Mesodermal cell (in vitro differentiated cells): ENCODE data around the gene RNF31.

ENCODE experiments used
- H3K27ac ChIP-seq: 2 replicates; pipeline ENCODE4 v1.7.0; 2013; ENCODE audit warnings: mild to moderate bottlenecking, low read depth, low read length, moderate library complexity; ENCODE audit not compliant: severe bottlenecking
- H3K36me3 ChIP-seq: 2 replicates; pipeline ENCODE4 v1.7.1; 2013; ENCODE audit warnings: mild to moderate bottlenecking, low read length, moderate library complexity; ENCODE audit not compliant: control insufficient read depth, insufficient read depth
- H3K4me1 ChIP-seq: one replicate; pipeline ENCODE4 v1.7.1; 2013; ENCODE audit warnings: mild to moderate bottlenecking, low read length; ENCODE audit not compliant: insufficient read depth, control insufficient read depth, poor library complexity, severe bottlenecking
- H3K4me3 ChIP-seq: 2 replicates; pipeline ENCODE4 v1.7.0; 2013; ENCODE audit warnings: low read length, control low read depth, mild to moderate bottlenecking; ENCODE audit not compliant: insufficient read depth, poor library complexity, severe bottlenecking; ENCODE audit errors: extremely low read depth
- H3K9me3 ChIP-seq: 2 replicates; pipeline ENCODE4 v1.7.1; 2013; ENCODE audit warnings: mild to moderate bottlenecking, low read length, moderate library complexity; ENCODE audit not compliant: control insufficient read depth
- WGBS, 2 experiments: methylation state at CpG; one replicate each; pipeline ENCODE4 v1.1.5; 2013; ENCODE audit warnings: missing lambda C conversion rate in 2 of 2; ENCODE audit not compliant: insufficient coverage in 2 of 2; 5-methylcytosine and 5-hydroxymethylcytosine counted together

The RNF31 gene

GRCh38 chr14:24187539-24187915, 40.2 kb downstream of the RNF31 start:
- no peak overlapping the region for H3K27ac ChIP-seq
- peaks cover 69% of the 10 kb centered on the region for H3K36me3 ChIP-seq
- peaks cover 8% of the 10 kb centered on the region for H3K4me1 ChIP-seq
- H3K4me3 ChIP-seq = peak overlapping the region; percentile 67
- H3K9me3 ChIP-seq = no peaks in the 10 kb centered on the region
- 83% methylated on average over 1 of the region's 2 CpGs; no CpG with 5 or more reads in 1 of the 2 experiments for WGBS, 2 experiments

- peak within 1 kb of the TSS; percentile 72 for H3K27ac ChIP-seq
- peaks cover 8% of the 10 kb centered on the region for H3K4me1 ChIP-seq
- H3K4me3 ChIP-seq = peak within 1 kb of the TSS; percentile 67
- WGBS, 2 experiments = 1% methylated on average over 38 to 59 of the region's 65 CpGs
- peaks cover 69% of the 10 kb centered on the region for H3K36me3 ChIP-seq
- H3K9me3 ChIP-seq = no peaks in the 10 kb centered on the region
Observed at GRCh38 chr14:24188251-24189058, 41.2 kb downstream of the RNF31 start, which contains the start of gene IPO4. Gene IPO4, minus strand, starts transcription at chr14:24188816. Its CDS starts 29 bp downstream, at chr14:24188787.

GRCh38 chr14:24189059-24189375, 41.7 kb downstream of the RNF31 start:
- 0% methylated on average over 2 of the region's 3 CpGs; no CpG with 5 or more reads in 1 of the 2 experiments for WGBS, 2 experiments
- peaks cover 9% of the 10 kb centered on the region for H3K4me1 ChIP-seq
- H3K9me3 ChIP-seq = no peaks in the 10 kb centered on the region
- peaks cover 68% of the 10 kb centered on the region for H3K36me3 ChIP-seq
- peak overlapping the region; percentile 67 for H3K4me3 ChIP-seq
- no peak overlapping the region for H3K27ac ChIP-seq

- 90 to 96% methylated on average over 6 to 9 of the region's 9 CpGs for WGBS, 2 experiments
- Histone ChIP-seq H3K27ac (no peak overlapping the region), H3K36me3 (peaks cover 66% of the 10 kb centered on the region), H3K4me3 (no peak overlapping the region), H3K9me3 (no peaks in the 10 kb centered on the region), H3K4me1 (peaks cover 11% of the 10 kb centered on the region)
Observed at GRCh38 chr14:24189460-24189859, 42.2 kb downstream of the RNF31 start.

GRCh38 chr14:24190416-24190815, 43.1 kb downstream of the RNF31 start:
- no peaks in the 10 kb centered on the region for H3K9me3 ChIP-seq
- peaks cover 11% of the 10 kb centered on the region for H3K4me1 ChIP-seq
- no peak overlapping the region for H3K4me3 ChIP-seq
- no peak overlapping the region for H3K27ac ChIP-seq
- WGBS, 2 experiments = 93 to 96% methylated on average over 8 of the region's 10 CpGs
- H3K36me3 ChIP-seq = peaks cover 56% of the 10 kb centered on the region

GRCh38 chr14:24192933-24193332, 45.6 kb downstream of the RNF31 start:
- whole genome bisulfite sequencing, 2 experiments = 95 to 97% methylated on average over 12 to 14 of the region's 15 CpGs
- Histone ChIP-seq H3K4me1 (peaks cover 4% of the 10 kb centered on the region), H3K27ac (no peak overlapping the region), H3K36me3 (peaks cover 34% of the 10 kb centered on the region), H3K4me3 (no peak overlapping the region), H3K9me3 (no peaks in the 10 kb centered on the region)

- Histone ChIP-seq H3K27ac (peak overlapping the region; percentile 98), H3K4me1 (peaks cover 3% of the 10 kb centered on the region), H3K4me3 (peak overlapping the region; percentile 78), H3K36me3 (peaks cover 44% of the 10 kb centered on the region), H3K9me3 (no peaks in the 10 kb centered on the region)
- WGBS, 2 experiments = 91 to 100% methylated on average over 5 of the region's 7 CpGs
Observed at GRCh38 chr14:24194186-24194872, 47.0 kb downstream of the RNF31 start.

- H3K4me3 ChIP-seq = peak overlapping the region; percentile 78
- peaks cover 3% of the 10 kb centered on the region for H3K4me1 ChIP-seq
- H3K9me3 ChIP-seq = no peaks in the 10 kb centered on the region
- H3K27ac ChIP-seq = peak overlapping the region; percentile 98
- WGBS, 2 experiments = 58 to 90% methylated on average over 7 to 8 of the region's 8 CpGs
- peaks cover 46% of the 10 kb centered on the region for H3K36me3 ChIP-seq
Observed at GRCh38 chr14:24194873-24195185, 47.5 kb downstream of the RNF31 start.

- 1% methylated on average over 75 to 78 of the region's 89 CpGs for WGBS, 2 experiments
- H3K4me3 ChIP-seq = peak within 1 kb of the TSS; percentile 78
Observed at GRCh38 chr14:24195186-24196070, 48.1 kb downstream of the RNF31 start, which contains the start of gene TM9SF1. Gene TM9SF1, minus strand, starts transcription at chr14:24195441. Its CDS starts 422 bp downstream, at chr14:24195019.

More at GRCh38 chr14:24195186-24196070, 48.1 kb downstream of the RNF31 start, which contains the start of gene TM9SF1:
- Histone ChIP-seq H3K27ac (peak within 1 kb of the TSS; percentile 98), H3K4me1 (peaks cover 3% of the 10 kb centered on the region), H3K36me3 (peaks cover 48% of the 10 kb centered on the region), H3K9me3 (no peaks in the 10 kb centered on the region)
